ENCODE data around the gene CLDN34.
A peak's percentile ranks its signal among the peaks of the same experiment; 100 is the strongest.

CLDN34 gene

GRCh38 chrX:9966775-9967408 is at the start of gene CLDN34:
Gene CLDN34 (plus strand): TSS chrX:9967358. CDS start chrX:9967358, 0 bp downstream.
- no peak for DNase-seq (ENCODE audit: low read depth)

- no peak for DNase-seq (ENCODE audit: low read depth)
Observed at GRCh38 chrX:9917861-9918260, 49.3 kb upstream of the CLDN34 start.

GRCh38 chrX:9919632-9920172 is 47.5 kb upstream of the CLDN34 start:
- no peak for DNase-seq (ENCODE audit: low read depth)

GRCh38 chrX:9921407-9921806 is 45.8 kb upstream of the CLDN34 start:
- no peak for DNase-seq (ENCODE audit: low read depth)

GRCh38 chrX:9923357-9923756 is 43.8 kb upstream of the CLDN34 start:
- no peak for DNase-seq (ENCODE audit: low read depth)

GRCh38 chrX:9926002-9926401 is 41.2 kb upstream of the CLDN34 start:
- no peak for DNase-seq (ENCODE audit: low read depth)

GRCh38 chrX:9927698-9928482 is 39.3 kb upstream of the CLDN34 start:
- no peak for DNase-seq (ENCODE audit: low read depth)

- DNase-seq (ENCODE audit: low read depth) = no peak
Observed at GRCh38 chrX:9935436-9935835, 31.7 kb upstream of the CLDN34 start.

GRCh38 chrX:9937761-9938160 is 29.4 kb upstream of the CLDN34 start:
- DNase-seq (ENCODE audit: low read depth) = no peak

- DNase-seq (ENCODE audit: low read depth) = no peak
Observed at GRCh38 chrX:9938516-9938915, 28.6 kb upstream of the CLDN34 start.

GRCh38 chrX:9940421-9940820 is 26.7 kb upstream of the CLDN34 start:
- DNase-seq (ENCODE audit: low read depth) = no peak

GRCh38 chrX:9942086-9942485 is 25.1 kb upstream of the CLDN34 start:
- peak; percentile 58 for DNase-seq (ENCODE audit: low read depth)

- no peak for DNase-seq (ENCODE audit: low read depth)
Observed at GRCh38 chrX:9943420-9943819, 23.7 kb upstream of the CLDN34 start.

GRCh38 chrX:9947131-9947794 is 19.9 kb upstream of the CLDN34 start:
- DNase-seq (ENCODE audit: low read depth) = no peak

- DNase-seq (ENCODE audit: low read depth) = no peak
Observed at GRCh38 chrX:9948406-9948805, 18.8 kb upstream of the CLDN34 start.

- DNase-seq (ENCODE audit: low read depth) = no peak
Observed at GRCh38 chrX:9952300-9952699, 14.9 kb upstream of the CLDN34 start.

- DNase-seq (ENCODE audit: low read depth) = no peak
Observed at GRCh38 chrX:9953396-9953795, 13.8 kb upstream of the CLDN34 start.

GRCh38 chrX:9955506-9955905 is 11.7 kb upstream of the CLDN34 start:
- no peak for DNase-seq (ENCODE audit: low read depth)

GRCh38 chrX:9957743-9958142 is 9.4 kb upstream of the CLDN34 start:
- no peak for DNase-seq (ENCODE audit: low read depth)

- DNase-seq (ENCODE audit: low read depth) = no peak
Observed at GRCh38 chrX:9958183-9958582, 9.0 kb upstream of the CLDN34 start.

GRCh38 chrX:9961750-9962149 is 5.4 kb upstream of the CLDN34 start:
- no peak for DNase-seq (ENCODE audit: low read depth)

- no peak for DNase-seq (ENCODE audit: low read depth)
Observed at GRCh38 chrX:9977635-9978034, 10.5 kb downstream of the CLDN34 start.

GRCh38 chrX:9980401-9980800 is 13.2 kb downstream of the CLDN34 start:
- no peak for DNase-seq (ENCODE audit: low read depth)
